Vagina (tissue), 2 donors: ENCODE results near the gene SLC39A7.

Experiments used
- CTCF ChIP-seq, 3 experiments: fragments of 450-650 bp in 2 of 3; fragments of 200-600 bp in 1 of 3; sonication (generic) in 1 of 3; IDR thresholded peaks; one replicate each; pipeline ENCODE4 v1.5.1; 2017 to 2019; ENCODE audit warnings: antibody characterized with exemption in 3 of 3, mild to moderate bottlenecking in 2 of 3, moderate library complexity in 2 of 3
- POLR2A ChIP-seq, 2 donors: fragments of 450-650 bp; IDR thresholded peaks; one replicate each; pipeline ENCODE4 v1.6.1; 2017; ENCODE audit warnings: antibody characterized with exemption in 2 of 2, mild to moderate bottlenecking in 2 of 2, moderate library complexity in 2 of 2

DNA sequence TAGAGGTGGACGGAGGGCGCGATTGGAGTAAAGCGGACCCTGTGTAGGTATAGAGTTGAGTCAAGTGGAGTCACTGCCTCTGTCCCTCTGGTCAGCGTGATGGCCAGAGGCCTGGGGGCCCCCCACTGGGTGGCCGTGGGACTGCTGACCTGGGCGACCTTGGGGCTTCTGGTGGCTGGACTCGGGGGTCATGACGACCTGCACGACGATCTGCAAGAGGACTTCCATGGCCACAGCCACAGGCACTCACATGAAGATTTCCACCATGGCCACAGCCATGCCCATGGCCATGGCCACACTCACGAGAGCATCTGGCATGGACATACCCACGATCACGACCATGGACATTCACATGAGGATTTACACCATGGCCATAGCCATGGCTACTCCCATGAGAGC lies 479 bp downstream of the SLC39A7 start:
- TF ChIP-seq CTCF (IDR thresholded peaks at IDR 0.05) (no peak), POLR2A (IDR thresholded peaks at IDR 0.05) (no peak)
